HUES64 (cell line): Measurements from ENCODE around the gene CARD6.
A peak's percentile ranks its signal among the peaks of the same experiment; 100 is the strongest.
"Not testable (repeated sequence)": the region's sequence is repeated elsewhere in the genome, so short reads cannot be mapped to it uniquely, and the experiment has no call there.

Experiments used
- H3K27ac ChIP-seq: 2 replicates; pipeline ENCODE4 v1.7.0; 2013; ENCODE audit warnings: low read depth, low read length, inconsistent platforms
- H3K27me3 ChIP-seq: 2 replicates; pipeline ENCODE4 v1.6.1; 2013; ENCODE audit warnings: mild to moderate bottlenecking, low read length; ENCODE audit not compliant: insufficient read depth
- H3K36me3 ChIP-seq: 2 replicates; pipeline ENCODE4 v1.6.1; 2013; ENCODE audit warnings: mild to moderate bottlenecking, low read length; ENCODE audit not compliant: insufficient read depth
- H3K4me1 ChIP-seq: 2 replicates; pipeline ENCODE4 v1.6.1; 2013; ENCODE audit warnings: mild to moderate bottlenecking, low read length, moderate library complexity; ENCODE audit not compliant: insufficient read depth
- H3K4me3 ChIP-seq: 2 replicates; pipeline ENCODE4 v1.5.1; 2013; ENCODE audit warnings: mild to moderate bottlenecking, low read length, moderate library complexity
- H3K9ac ChIP-seq: 2 replicates; pipeline ENCODE4 v1.6.1; 2013; ENCODE audit warnings: mild to moderate bottlenecking, low read depth, low read length
- H3K9me3 ChIP-seq: 2 replicates; pipeline ENCODE4 v1.6.1; 2013; ENCODE audit warnings: low read depth, low read length; ENCODE audit not compliant: insufficient read depth
- WGBS: fragments of 150-250, 120-280 bp; methylation state at CpG from one replicate; pipeline ENCODE4 v1.1.7; 2013; ENCODE audit warnings: missing lambda C conversion rate; 5-methylcytosine and 5-hydroxymethylcytosine counted together

The CARD6 gene

GRCh38 chr5:40799258-40799657 lies 41.9 kb upstream of the CARD6 start:
- WGBS, result 0% methylated on average over 1 of the region's 1 CpG

GRCh38 chr5:40801771-40802562 lies 39.2 kb upstream of the CARD6 start:
- WGBS, result 87% methylated on average over 6 of the region's 8 CpGs
- H3K9ac ChIP-seq, result no peak overlapping the region
- H3K27ac ChIP-seq, result no peak overlapping the region

More at GRCh38 chr5:40799258-40799657, 41.9 kb upstream of the CARD6 start:
- Histone ChIP-seq H3K9ac (peak overlapping the region; percentile 96; the same call in 1 of the 2 replicates), H3K9me3 (no peaks in the 10 kb centered on the region), H3K4me3 (peak overlapping the region; percentile 99), H3K36me3 (peaks cover 4% of the 10 kb centered on the region; the same call in 1 of the 2 replicates), H3K4me1 (peaks cover 23% of the 10 kb centered on the region), H3K27me3 (no peaks in the 10 kb centered on the region), H3K27ac (no peak overlapping the region)

GRCh38 chr5:40812125-40812524 lies 29.0 kb upstream of the CARD6 start:
- H3K9me3 ChIP-seq, result no peaks in the 10 kb centered on the region
- no peaks in the 10 kb centered on the region for H3K27me3 ChIP-seq
- no peak overlapping the region for H3K9ac ChIP-seq
- no peaks in the 10 kb centered on the region for H3K36me3 ChIP-seq
- no peaks in the 10 kb centered on the region; the same call in 1 of the 2 replicates for H3K4me1 ChIP-seq
- no peak overlapping the region for H3K27ac ChIP-seq
- no peak overlapping the region for H3K4me3 ChIP-seq
- WGBS, result 57% methylated on average over 1 of the region's 1 CpG

More at GRCh38 chr5:40801771-40802562, 39.2 kb upstream of the CARD6 start:
- no peak overlapping the region for H3K4me3 ChIP-seq
- H3K27me3 ChIP-seq, result no peaks in the 10 kb centered on the region
- no peaks in the 10 kb centered on the region for H3K36me3 ChIP-seq
- no peaks in the 10 kb centered on the region for H3K9me3 ChIP-seq
- peaks cover 18% of the 10 kb centered on the region for H3K4me1 ChIP-seq

- Histone ChIP-seq H3K4me3 (no peak overlapping the region), H3K27ac (no peak overlapping the region), H3K36me3 (no peaks in the 10 kb centered on the region), H3K4me1 (no peaks in the 10 kb centered on the region), H3K9me3 (no peaks in the 10 kb centered on the region), H3K27me3 (no peaks in the 10 kb centered on the region), H3K9ac (no peak overlapping the region)
- 90% methylated on average over 2 of the region's 2 CpGs for WGBS
Observed at GRCh38 chr5:40813698-40814281, 27.4 kb upstream of the CARD6 start.

- Histone ChIP-seq H3K36me3 (peaks cover 34% of the 10 kb centered on the region), H3K27me3 (no peaks in the 10 kb centered on the region), H3K27ac (no peak overlapping the region), H3K9ac (no peak overlapping the region), H3K9me3 (no peaks in the 10 kb centered on the region), H3K4me1 (no peaks in the 10 kb centered on the region), H3K4me3 (no peak overlapping the region)
- WGBS, result 56% methylated on average over 1 of the region's 1 CpG
Observed at GRCh38 chr5:40823459-40823858, 17.7 kb upstream of the CARD6 start.

GRCh38 chr5:40825461-40826043 lies 15.6 kb upstream of the CARD6 start:
- H3K27ac ChIP-seq, result peak overlapping the region; percentile 9; the same call in 1 of the 2 replicates
- not testable (repeated sequence) for H3K4me3 ChIP-seq, H3K9me3 ChIP-seq, H3K27me3 ChIP-seq, H3K9ac ChIP-seq, H3K4me1 ChIP-seq
- 91% methylated on average over 11 of the region's 11 CpGs for WGBS
- peaks cover 55% of the 10 kb centered on the region for H3K36me3 ChIP-seq

GRCh38 chr5:40826489-40827187 lies 14.5 kb upstream of the CARD6 start:
- no peaks in the 10 kb centered on the region for H3K27me3 ChIP-seq
- 93% methylated on average over 5 of the region's 5 CpGs for WGBS
- H3K27ac ChIP-seq, result peak overlapping the region; percentile 72
- no peak overlapping the region for H3K9ac ChIP-seq
- 0 out of 2 replicates have a peak, but pooled peaks cover under 1% of the 10 kb centered on the region for H3K4me1 ChIP-seq
- no peak overlapping the region for H3K4me3 ChIP-seq
- H3K9me3 ChIP-seq, result no peaks in the 10 kb centered on the region
- peaks cover 66% of the 10 kb centered on the region for H3K36me3 ChIP-seq

- Histone ChIP-seq H3K9me3 (no peaks in the 10 kb centered on the region), H3K4me3 (no peak overlapping the region), H3K27ac (peak overlapping the region; percentile 72; the same call in 1 of the 2 replicates), H3K4me1 (peaks cover 7% of the 10 kb centered on the region), H3K27me3 (no peaks in the 10 kb centered on the region), H3K36me3 (peaks cover 73% of the 10 kb centered on the region), H3K9ac (no peak overlapping the region)
- WGBS, result 93% methylated on average over 14 of the region's 14 CpGs
Observed at GRCh38 chr5:40827188-40827977, 13.8 kb upstream of the CARD6 start.

- H3K4me3 ChIP-seq, result no peak overlapping the region
- H3K36me3 ChIP-seq, result peaks cover 81% of the 10 kb centered on the region
- H3K4me1 ChIP-seq, result peaks cover 13% of the 10 kb centered on the region
- 0 out of 2 replicates have a peak overlapping the region, but pooled peaks have one; percentile 0 for H3K27ac ChIP-seq
- no peaks in the 10 kb centered on the region for H3K27me3 ChIP-seq
- WGBS, result 95% methylated on average over 2 of the region's 3 CpGs
- no peak overlapping the region for H3K9ac ChIP-seq
- no peaks in the 10 kb centered on the region for H3K9me3 ChIP-seq
Observed at GRCh38 chr5:40828021-40828631, 13.0 kb upstream of the CARD6 start.
